GM23338 (cell line): Measurements from ENCODE around the gene CD86. TPM values are rescaled to one million over a fixed set of nuclear protein-coding genes. Genes with fewer than 3 reads are reported as not detected.

Experiments used
- ATAC-seq: fragments of 200-7000 bp; cut with Tn5 transposase; 3 replicates; pipeline ENCODE4 v1.9.1; 2020
- DNase-seq: peaks from one replicate; pipeline ENCODE4 v3.0.0-alpha.2; 2015; ENCODE audit warnings: low spot score
- H2AFZ ChIP-seq: fragments of 200-600 bp; sonication (generic); 2 replicates; pipeline ENCODE4 v1.8.0; 2016; ENCODE audit warnings: antibody characterized with exemption, mild to moderate bottlenecking, moderate library complexity
- H3F3A ChIP-seq: fragments of 200-600 bp; sonication (generic); replicated peaks from 2 replicates; pipeline ENCODE4 v1.8.0; 2017; ENCODE audit warnings: antibody characterized with exemption, mixed run types, low read depth
- H3K27ac ChIP-seq: fragments of 200-600 bp; sonication (generic); 2 replicates; pipeline ENCODE4 v1.6.1; 2016; ENCODE audit warnings: low read depth
- H3K27me3 ChIP-seq: fragments of 200-600 bp; sonication (generic); 2 replicates; pipeline ENCODE4 v1.8.0; 2016; ENCODE audit warnings: mild to moderate bottlenecking, mixed run types, moderate library complexity; ENCODE audit not compliant: insufficient read depth
- H3K36me3 ChIP-seq: fragments of 200-600 bp; sonication (generic); 2 replicates; pipeline ENCODE4 v1.8.0; 2016; ENCODE audit warnings: mild to moderate bottlenecking; ENCODE audit not compliant: insufficient read depth
- H3K4me1 ChIP-seq: fragments of 200-600 bp; sonication (generic); 2 replicates; pipeline ENCODE4 v1.8.0; 2016; ENCODE audit warnings: mild to moderate bottlenecking, moderate library complexity; ENCODE audit not compliant: insufficient read depth
- H3K4me2 ChIP-seq: fragments of 200-600 bp; sonication (generic); 2 replicates; pipeline ENCODE4 v1.7.1; 2017; ENCODE audit warnings: mixed run types
- H3K4me3 ChIP-seq: fragments of 200-600 bp; sonication (generic); 2 replicates; pipeline ENCODE4 v1.6.1; 2016; ENCODE audit warnings: mixed run types
- H3K79me2 ChIP-seq: fragments of 200-600 bp; sonication (generic); replicated peaks from 2 replicates; pipeline ENCODE4 v1.8.0; 2017; ENCODE audit warnings: mild to moderate bottlenecking; ENCODE audit not compliant: insufficient read depth
- H3K9me2 ChIP-seq: fragments of 200-600 bp; sonication (generic); 2 replicates; pipeline ENCODE4 v1.8.0; 2017; ENCODE audit not compliant: insufficient read depth
- H4K20me1 ChIP-seq: fragments of 200-600 bp; sonication (generic); replicated peaks from 2 replicates; pipeline ENCODE4 v1.8.0; 2017; ENCODE audit warnings: mild to moderate bottlenecking; ENCODE audit not compliant: insufficient read depth
- H3K27ac Mint-ChIP-seq: 2 replicates; pipeline ENCODE4 v1.8.0; 2020; ENCODE audit warnings: inconsistent platforms, mild to moderate bottlenecking, moderate library complexity, mixed read lengths
- H3K27me3 Mint-ChIP-seq: 3 replicates; pipeline ENCODE4 v1.8.0; 2022; ENCODE audit warnings: low read depth, mild to moderate bottlenecking, moderate library complexity, mixed read lengths, inconsistent platforms; ENCODE audit not compliant: insufficient read depth, poor library complexity
- H3K36me3 Mint-ChIP-seq: 3 replicates; pipeline ENCODE4 v1.8.0; 2021; ENCODE audit warnings: low read depth, mild to moderate bottlenecking, inconsistent platforms, moderate library complexity, mixed read lengths
- H3K4me1 Mint-ChIP-seq: 3 replicates; pipeline ENCODE4 v1.8.0; 2020; ENCODE audit warnings: mild to moderate bottlenecking, inconsistent platforms, mixed read lengths
- H3K4me3 Mint-ChIP-seq: 3 replicates; pipeline ENCODE4 v1.8.0; 2021; ENCODE audit warnings: moderate library complexity, mild to moderate bottlenecking, inconsistent platforms, mixed read lengths
- H3K9me3 Mint-ChIP-seq: 3 replicates; pipeline ENCODE4 v1.8.0; 2020; ENCODE audit warnings: moderate library complexity, mild to moderate bottlenecking, inconsistent platforms, mixed read lengths
- EZH2 ChIP-seq: fragments of 200-600 bp; sonication (generic); IDR thresholded peaks from one replicate; pipeline ENCODE4 v1.8.0; 2017; ENCODE audit warnings: antibody characterized with exemption, mild to moderate bottlenecking, low read depth; ENCODE audit not compliant: unreplicated experiment
- EZH2phosphoT487 ChIP-seq: fragments of 200-600 bp; sonication (generic); IDR thresholded peaks from one replicate; pipeline ENCODE4 v1.8.1; 2018; ENCODE audit warnings: antibody characterized with exemption; ENCODE audit not compliant: unreplicated experiment
- POLR2AphosphoS5 ChIP-seq: IDR thresholded peaks from 2 replicates; pipeline ENCODE4 v1.6.1; 2016; ENCODE audit warnings: antibody characterized with exemption, low read depth
- polyA plus RNA-seq: library from polyadenylated mRNA; unstranded; fragments of >200 nt; fragmentation: Nextera tagmentation; extraction: Ambion mirVana; gene quantifications from 2 replicates; pipeline ENCODE4 v1.2.1, GENCODE V29; 2016
- total RNA-seq: library from RNA; depleted of rRNA; stranded (reverse); fragments of >200 nt; shearing (Covaris generic); gene quantifications from 2 replicates; pipeline ENCODE4 v1.2.3, GENCODE V29; 2014
- TF ChIP-seq, protein P1 (sequence below): IDR thresholded peaks from 2 replicates; pipeline ENCODE4 v1.6.1; 2016; ENCODE audit warnings: antibody characterized with exemption
- TF ChIP-seq, protein P2 (sequence below): IDR thresholded peaks from one replicate; pipeline ENCODE4 v1.6.1; 2018; ENCODE audit warnings: antibody characterized with exemption; ENCODE audit not compliant: unreplicated experiment

Gene CD86
- total and polyA plus RNA-seq, 2 experiments from 2014 or later: 0.97 TPM; not detected in 1

DNA sequence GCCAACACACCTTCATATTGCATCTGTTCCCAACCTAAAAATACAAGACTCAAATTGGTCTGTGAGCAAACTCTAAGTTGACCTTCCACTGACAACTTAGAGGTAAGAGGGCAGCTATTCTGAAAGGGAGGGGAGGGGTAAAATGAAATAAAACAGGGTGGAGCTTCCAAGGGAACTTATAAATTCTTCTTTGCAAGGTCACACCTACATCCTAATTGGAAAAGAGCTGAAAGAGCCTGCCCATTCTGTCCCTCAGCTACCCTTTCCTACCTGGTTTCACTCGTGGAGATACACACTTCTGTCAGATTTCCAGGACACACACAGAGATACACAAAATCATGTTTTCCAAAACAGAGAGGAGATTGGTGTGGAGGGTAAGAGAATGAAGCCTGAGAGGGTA lies 34.1 kb upstream of the CD86 start:
- no peak for ATAC-seq
- no peak for TF ChIP-seq EZH2
- no peak for TF ChIP-seq EZH2phosphoT487
- H3K27me3 ChIP-seq: no peaks in the 10 kb centered on the region; the same call in 1 of the 2 replicates
- H3K27ac ChIP-seq: no peak overlapping the region
- H3K4me3 Mint-ChIP-seq: peak overlapping the region; percentile 80
- no peaks in the 10 kb centered on the region; the same call in 1 of the 2 replicates for H3F3A ChIP-seq
- no peaks in the 10 kb centered on the region for H3K79me2 ChIP-seq
- DNase-seq: no peak
- peaks cover under 1% of the 10 kb centered on the region for H3K27me3 Mint-ChIP-seq
- no peaks in the 10 kb centered on the region for H3K36me3 Mint-ChIP-seq
- H3K9me2 ChIP-seq: no peaks in the 10 kb centered on the region
- peaks cover 13% of the 10 kb centered on the region for H3K4me1 ChIP-seq
- H2AFZ ChIP-seq: no peak overlapping the region
- no peak overlapping the region for H3K27ac Mint-ChIP-seq
- no peaks in the 10 kb centered on the region for H3K36me3 ChIP-seq
- peaks cover 15% of the 10 kb centered on the region for H3K4me1 Mint-ChIP-seq
- peak overlapping the region; percentile 89; the same call in 1 of the 2 replicates for H3K4me3 ChIP-seq
- H3K4me2 ChIP-seq: peak overlapping the region; percentile 90
- H4K20me1 ChIP-seq: no peaks in the 10 kb centered on the region
- no peaks in the 10 kb centered on the region for H3K9me3 Mint-ChIP-seq

DNA sequence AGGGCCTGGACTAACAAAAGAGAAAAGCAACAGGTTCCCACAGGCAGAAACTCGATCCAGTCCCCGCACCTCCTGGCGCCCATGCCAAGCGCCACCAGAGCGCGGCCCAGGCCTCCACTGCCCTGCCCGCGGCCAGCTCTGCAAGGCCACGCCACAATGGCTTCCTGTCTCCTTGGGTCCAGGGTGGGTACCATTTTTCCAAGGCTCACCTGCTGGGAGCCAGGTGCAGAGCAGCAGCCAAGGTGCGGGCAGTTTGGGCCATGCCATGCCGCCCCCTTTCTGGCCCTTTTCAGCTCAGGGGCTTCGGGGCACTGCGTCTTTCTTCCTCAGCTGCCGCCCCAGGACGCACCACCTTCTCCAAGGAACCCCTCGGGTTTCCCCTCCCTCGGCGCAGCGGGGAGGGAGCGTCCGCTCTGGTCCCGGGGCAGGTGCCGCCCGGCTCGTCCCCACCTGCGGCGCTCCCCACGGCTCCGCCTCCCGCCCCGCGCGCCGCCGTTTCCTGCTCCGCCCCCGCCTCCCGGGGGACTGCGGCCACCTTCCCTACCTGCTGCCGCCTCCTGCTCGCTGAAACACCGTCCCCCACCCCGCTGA lies 33.3 kb upstream of the CD86 start, which contains the start of gene ILDR1:
TSS of gene ILDR1 (minus strand) at position 437 of the 591 bp plus-strand sequence. CDS start at position 267, 170 bp downstream.
- Histone ChIP-seq H3K4me1 (peaks cover 13% of the 10 kb centered on the region), H3K4me2 (peak within 1 kb of the TSS; percentile 90), H3K36me3 (no peaks in the 10 kb centered on the region), H3K79me2 (no peaks in the 10 kb centered on the region), H2AFZ (peak within 1 kb of the TSS; percentile 94), H3F3A (no peaks in the 10 kb centered on the region; the same call in 1 of the 2 replicates), H3K9me2 (no peaks in the 10 kb centered on the region), H3K27me3 (no peaks in the 10 kb centered on the region; the same call in 1 of the 2 replicates), H3K4me3 (peak within 1 kb of the TSS; percentile 89), H4K20me1 (no peaks in the 10 kb centered on the region), H3K27ac (peak within 1 kb of the TSS; percentile 74)
- H3K9me3 Mint-ChIP-seq: no peaks in the 10 kb centered on the region
- DNase-seq (peak; percentile 74), ATAC-seq (peak; percentile 89)
- no peak within 1 kb of the TSS for H3K27ac Mint-ChIP-seq
- no peaks in the 10 kb centered on the region for H3K36me3 Mint-ChIP-seq
- H3K4me3 Mint-ChIP-seq: peak within 1 kb of the TSS; percentile 80
- TF ChIP-seq, protein P1, sequence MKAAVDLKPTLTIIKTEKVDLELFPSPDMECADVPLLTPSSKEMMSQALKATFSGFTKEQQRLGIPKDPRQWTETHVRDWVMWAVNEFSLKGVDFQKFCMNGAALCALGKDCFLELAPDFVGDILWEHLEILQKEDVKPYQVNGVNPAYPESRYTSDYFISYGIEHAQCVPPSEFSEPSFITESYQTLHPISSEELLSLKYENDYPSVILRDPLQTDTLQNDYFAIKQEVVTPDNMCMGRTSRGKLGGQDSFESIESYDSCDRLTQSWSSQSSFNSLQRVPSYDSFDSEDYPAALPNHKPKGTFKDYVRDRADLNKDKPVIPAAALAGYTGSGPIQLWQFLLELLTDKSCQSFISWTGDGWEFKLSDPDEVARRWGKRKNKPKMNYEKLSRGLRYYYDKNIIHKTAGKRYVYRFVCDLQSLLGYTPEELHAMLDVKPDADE: 0 out of 2 replicates have a peak, but pooled peaks have one; percentile 28
- peak; percentile 70 for TF ChIP-seq POLR2AphosphoS5
- TF ChIP-seq, protein P2, sequence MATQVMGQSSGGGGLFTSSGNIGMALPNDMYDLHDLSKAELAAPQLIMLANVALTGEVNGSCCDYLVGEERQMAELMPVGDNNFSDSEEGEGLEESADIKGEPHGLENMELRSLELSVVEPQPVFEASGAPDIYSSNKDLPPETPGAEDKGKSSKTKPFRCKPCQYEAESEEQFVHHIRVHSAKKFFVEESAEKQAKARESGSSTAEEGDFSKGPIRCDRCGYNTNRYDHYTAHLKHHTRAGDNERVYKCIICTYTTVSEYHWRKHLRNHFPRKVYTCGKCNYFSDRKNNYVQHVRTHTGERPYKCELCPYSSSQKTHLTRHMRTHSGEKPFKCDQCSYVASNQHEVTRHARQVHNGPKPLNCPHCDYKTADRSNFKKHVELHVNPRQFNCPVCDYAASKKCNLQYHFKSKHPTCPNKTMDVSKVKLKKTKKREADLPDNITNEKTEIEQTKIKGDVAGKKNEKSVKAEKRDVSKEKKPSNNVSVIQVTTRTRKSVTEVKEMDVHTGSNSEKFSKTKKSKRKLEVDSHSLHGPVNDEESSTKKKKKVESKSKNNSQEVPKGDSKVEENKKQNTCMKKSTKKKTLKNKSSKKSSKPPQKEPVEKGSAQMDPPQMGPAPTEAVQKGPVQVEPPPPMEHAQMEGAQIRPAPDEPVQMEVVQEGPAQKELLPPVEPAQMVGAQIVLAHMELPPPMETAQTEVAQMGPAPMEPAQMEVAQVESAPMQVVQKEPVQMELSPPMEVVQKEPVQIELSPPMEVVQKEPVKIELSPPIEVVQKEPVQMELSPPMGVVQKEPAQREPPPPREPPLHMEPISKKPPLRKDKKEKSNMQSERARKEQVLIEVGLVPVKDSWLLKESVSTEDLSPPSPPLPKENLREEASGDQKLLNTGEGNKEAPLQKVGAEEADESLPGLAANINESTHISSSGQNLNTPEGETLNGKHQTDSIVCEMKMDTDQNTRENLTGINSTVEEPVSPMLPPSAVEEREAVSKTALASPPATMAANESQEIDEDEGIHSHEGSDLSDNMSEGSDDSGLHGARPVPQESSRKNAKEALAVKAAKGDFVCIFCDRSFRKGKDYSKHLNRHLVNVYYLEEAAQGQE: no peak
- peaks cover 2% of the 10 kb centered on the region for H3K27me3 Mint-ChIP-seq
- peaks cover 15% of the 10 kb centered on the region for H3K4me1 Mint-ChIP-seq
